GM19452 (cell line): ENCODE results near the gene ZNF789.

Experiments
- ATAC-seq: cut with Tn5 transposase; IDR thresholded peaks from one replicate; pipeline ENCODE4 v1.9.1; 2021; ENCODE audit not compliant: unreplicated experiment

The ZNF789 gene

GRCh38 chr7:99504281-99504602 is 31.6 kb downstream of the ZNF789 start:
- ATAC-seq: no peak

GRCh38 chr7:99504603-99505323 is 32.1 kb downstream of the ZNF789 start, which contains the start of gene ZKSCAN5:
Gene ZKSCAN5, plus strand, starts transcription at chr7:99504662. Its CDS starts 1,383 bp downstream, at chr7:99506045.
- peak; percentile 80 for ATAC-seq

GRCh38 chr7:99505324-99505662 is 32.6 kb downstream of the ZNF789 start:
- peak; percentile 3 for ATAC-seq

DNA sequence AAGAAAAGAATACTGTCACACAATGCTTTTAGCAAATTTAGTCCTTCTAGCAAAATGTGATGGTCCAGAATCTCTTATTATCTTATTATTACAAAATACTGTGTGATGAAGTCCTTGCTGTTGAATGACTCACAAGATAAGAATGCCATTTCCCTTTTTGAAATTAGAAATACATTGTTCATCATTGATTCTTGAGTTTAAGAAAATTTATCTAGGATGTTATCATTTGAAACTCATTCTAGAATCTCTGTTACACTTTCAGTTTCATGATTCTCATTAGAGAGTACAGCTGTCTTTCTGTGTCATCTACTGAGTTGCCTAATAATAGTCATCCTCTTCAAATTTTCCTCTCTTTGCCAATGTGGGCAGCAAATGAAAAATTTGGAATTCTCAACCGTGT is 41.4 kb downstream of the ZNF789 start:
- no peak for ATAC-seq

GRCh38 chr7:99521399-99521798 is 48.7 kb downstream of the ZNF789 start:
- ATAC-seq: no peak

- no peak for ATAC-seq
These were observed 53.2 kb downstream of the ZNF789 start for GRCh38 chr7:99525713-99526440.

- no peak for ATAC-seq
These were observed 58.7 kb downstream of the ZNF789 start for GRCh38 chr7:99531354-99531765.

DNA sequence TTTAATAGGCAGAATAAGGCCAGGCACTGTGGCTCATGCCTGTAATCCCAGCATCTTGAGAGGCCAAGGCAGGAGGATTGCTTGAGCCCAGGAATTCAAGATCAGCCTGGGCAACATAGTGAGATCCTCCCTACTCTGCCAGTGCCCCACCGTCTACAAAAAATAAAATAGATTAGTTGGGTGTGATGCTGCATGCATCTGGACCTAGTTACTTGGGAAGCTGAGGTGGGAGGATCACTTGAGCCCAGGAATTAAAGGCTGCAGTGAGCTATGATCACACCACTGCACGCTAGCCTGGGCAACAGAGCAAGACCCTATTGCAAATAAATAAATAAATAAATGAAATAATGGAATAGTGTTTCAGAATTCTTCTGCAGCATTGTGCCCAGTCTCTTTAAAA is 63.0 kb downstream of the ZNF789 start:
- no peak for ATAC-seq
